Esophagus squamous epithelium (tissue), 5 donors: ENCODE results near the gene WDR18. TPM values are rescaled to one million over a fixed set of nuclear protein-coding genes. Genes with fewer than 3 reads are reported as not detected.

Experiments
- DNase-seq: peaks from one replicate; lab custom pipeline; 2025; lab: John Stamatoyannopoulos, UW
- H3K27ac ChIP-seq, 4 donors: fragments of 200-600 bp; sonication (generic); one replicate each; pipeline ENCODE4 v1.5.1; 2016 to 2019; ENCODE audit warnings: mild to moderate bottlenecking in 1 of 4
- H3K27me3 ChIP-seq, 4 donors: fragments of 200-600 bp; sonication (generic); 1 replicate in 3 of 4; 2 replicates in 1 of 4; pipeline versions ENCODE4 v1.5.1 to v1.6.0; 2017 to 2021; ENCODE audit warnings: antibody characterized with exemption in 1 of 4
- H3K36me3 ChIP-seq, 3 donors: fragments of 200-600 bp; sonication (generic); one replicate each; pipeline ENCODE4 v1.5.1; 2016 to 2019
- H3K4me1 ChIP-seq, 3 donors: fragments of 200-600 bp; sonication (generic); one replicate each; pipeline ENCODE4 v1.5.1; 2017 to 2019
- H3K4me3 ChIP-seq, 4 donors: fragments of 200-600 bp; sonication (generic); 1 replicate in 3 of 4; 2 replicates in 1 of 4; pipeline ENCODE4 v1.5.1; 2016 to 2019; ENCODE audit warnings: mild to moderate bottlenecking in 2 of 4, moderate library complexity in 1 of 4
- H3K9me3 ChIP-seq, 3 donors: fragments of 200-600 bp; sonication (generic); one replicate each; pipeline ENCODE4 v1.5.1; 2016 to 2019
- POLR2A ChIP-seq, 4 donors: fragments of 450-650 bp; IDR thresholded peaks; one replicate each; pipeline ENCODE4 v1.6.1; 2017; ENCODE audit warnings: antibody characterized with exemption in 4 of 4, mild to moderate bottlenecking in 4 of 4, moderate library complexity in 3 of 4
- WGBS, 2 donors: methylation state at CpG; one replicate each; pipeline ENCODE4 v1.1.5; 2018; 5-methylcytosine and 5-hydroxymethylcytosine counted together
- intact Hi-C: fragments of 100-400 bp; cut with DNase I; formaldehyde crosslinking; loops from one replicate; pipeline ENCODE4 v1.15.0; 2022
- total RNA-seq, 4 donors: library from RNA; depleted of rRNA; stranded (reverse); fragments of >200 nt; gene quantifications; one replicate each; pipeline ENCODE4 v1.1.0, GENCODE V29; 2016
- TF ChIP-seq, protein P1 (sequence below), 6 experiments: fragments of 450-650 bp in 4 of 6; fragments of 200-600 bp in 2 of 6; sonication (generic) in 2 of 6; IDR thresholded peaks; one replicate each; pipeline ENCODE4 v1.5.1; 2016 to 2019; ENCODE audit warnings: antibody characterized with exemption in 6 of 6, mild to moderate bottlenecking in 4 of 6, moderate library complexity in 4 of 6
- donor health status: DM: yes; HTN: yes; CAD: no.

WDR18 gene
- total RNA-seq, 4 donors from 2014 or later, result 28.2 to 70.1 (median 53.0) TPM

DNA sequence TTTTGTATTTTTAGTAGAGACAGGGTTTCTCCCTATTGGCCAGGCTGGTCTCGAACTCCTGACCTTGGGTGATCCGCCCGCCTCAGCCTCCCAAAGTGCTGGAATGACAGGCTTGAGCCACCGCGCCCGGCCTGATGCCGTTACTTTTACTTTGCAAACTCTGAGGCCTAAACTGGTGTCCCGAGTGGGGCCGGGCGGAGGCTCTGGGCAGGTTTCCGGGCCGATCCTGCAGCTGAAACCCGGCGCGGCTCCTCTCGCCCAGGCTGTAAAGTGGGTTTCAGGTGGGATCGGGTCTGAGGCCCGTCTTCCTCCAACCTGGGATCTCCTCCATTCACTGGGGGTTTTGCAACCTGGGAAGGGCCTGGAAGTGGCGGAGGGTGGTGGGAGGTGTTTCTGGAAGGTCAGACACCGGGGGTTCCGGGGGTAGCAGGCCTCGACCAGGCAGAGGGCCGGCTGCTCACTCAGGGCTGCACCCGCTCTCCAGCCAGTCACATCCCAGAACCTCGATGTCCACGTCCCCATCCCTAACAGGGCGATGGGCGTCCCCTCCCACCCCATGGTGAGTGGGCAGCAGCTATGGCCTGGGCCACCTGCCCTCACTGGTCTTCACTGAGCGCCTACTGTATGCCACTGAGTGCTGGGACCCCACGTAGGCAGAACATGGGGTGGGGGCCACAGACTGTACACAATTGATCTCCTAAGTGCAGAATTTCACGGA is 21.3 kb upstream of the WDR18 start:
- Histone ChIP-seq H3K27me3 (no peaks in the 10 kb centered on the region), H3K9me3 (no peaks in the 10 kb centered on the region), H3K4me3 (no peak overlapping the region), H3K27ac (no peak overlapping the region), H3K4me1 (peaks cover 0 to 8% (median 0%) of the 10 kb centered on the region in 3 donors), H3K36me3 (peaks cover 4 to 49% (median 6%) of the 10 kb centered on the region in 3 donors)
- intact Hi-C loops, result no loop called here
- DNase-seq, result no peak
- WGBS, 2 donors, result 84 to 97% methylated on average over 7 to 8 of the region's 31 CpGs
- TF ChIP-seq, protein P1, sequence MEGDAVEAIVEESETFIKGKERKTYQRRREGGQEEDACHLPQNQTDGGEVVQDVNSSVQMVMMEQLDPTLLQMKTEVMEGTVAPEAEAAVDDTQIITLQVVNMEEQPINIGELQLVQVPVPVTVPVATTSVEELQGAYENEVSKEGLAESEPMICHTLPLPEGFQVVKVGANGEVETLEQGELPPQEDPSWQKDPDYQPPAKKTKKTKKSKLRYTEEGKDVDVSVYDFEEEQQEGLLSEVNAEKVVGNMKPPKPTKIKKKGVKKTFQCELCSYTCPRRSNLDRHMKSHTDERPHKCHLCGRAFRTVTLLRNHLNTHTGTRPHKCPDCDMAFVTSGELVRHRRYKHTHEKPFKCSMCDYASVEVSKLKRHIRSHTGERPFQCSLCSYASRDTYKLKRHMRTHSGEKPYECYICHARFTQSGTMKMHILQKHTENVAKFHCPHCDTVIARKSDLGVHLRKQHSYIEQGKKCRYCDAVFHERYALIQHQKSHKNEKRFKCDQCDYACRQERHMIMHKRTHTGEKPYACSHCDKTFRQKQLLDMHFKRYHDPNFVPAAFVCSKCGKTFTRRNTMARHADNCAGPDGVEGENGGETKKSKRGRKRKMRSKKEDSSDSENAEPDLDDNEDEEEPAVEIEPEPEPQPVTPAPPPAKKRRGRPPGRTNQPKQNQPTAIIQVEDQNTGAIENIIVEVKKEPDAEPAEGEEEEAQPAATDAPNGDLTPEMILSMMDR (IDR thresholded peaks at IDR 0.05), result no peak
- no peak for TF ChIP-seq POLR2A (IDR thresholded peaks at IDR 0.05)

DNA sequence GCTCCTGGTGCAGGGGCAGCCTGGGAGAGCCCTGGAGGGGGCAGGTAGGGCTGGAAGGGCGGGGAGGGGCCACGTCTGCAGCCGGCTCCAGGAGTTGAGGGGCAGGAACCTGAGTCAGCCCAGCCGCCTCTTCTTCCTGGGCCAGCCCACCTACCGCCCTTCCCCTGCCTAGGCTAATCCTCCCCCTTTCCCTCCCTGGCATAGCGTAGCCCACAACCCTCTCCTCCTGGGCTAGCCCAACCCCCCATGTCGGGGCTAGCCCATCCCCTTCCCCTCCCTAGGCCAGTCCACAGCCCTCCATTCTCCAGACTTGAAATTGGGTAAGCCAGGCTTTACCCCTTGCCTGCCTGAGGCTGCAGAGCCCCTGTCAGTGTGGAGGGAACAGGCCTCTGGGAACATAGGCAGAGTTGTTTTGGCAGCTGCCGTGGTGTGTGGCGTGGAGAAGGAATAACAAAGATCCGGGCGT is 20.6 kb upstream of the WDR18 start:
- no peaks in the 10 kb centered on the region for H3K27me3 ChIP-seq
- H3K9me3 ChIP-seq, result no peaks in the 10 kb centered on the region
- WGBS, 2 donors, result 84 to 90% methylated on average over 7 to 8 of the region's 11 CpGs
- peaks cover 0 to 8% (median 0%) of the 10 kb centered on the region in 3 donors for H3K4me1 ChIP-seq
- intact Hi-C loops, result no loop called here
- H3K27ac ChIP-seq, result no peak overlapping the region
- no peak for TF ChIP-seq POLR2A (IDR thresholded peaks at IDR 0.05)
- TF ChIP-seq, protein P1 (IDR thresholded peaks at IDR 0.05), result no peak
- H3K4me3 ChIP-seq, result no peak overlapping the region
- no peak for DNase-seq
- H3K36me3 ChIP-seq, result peaks cover 4 to 54% (median 6%) of the 10 kb centered on the region in 3 donors

DNA sequence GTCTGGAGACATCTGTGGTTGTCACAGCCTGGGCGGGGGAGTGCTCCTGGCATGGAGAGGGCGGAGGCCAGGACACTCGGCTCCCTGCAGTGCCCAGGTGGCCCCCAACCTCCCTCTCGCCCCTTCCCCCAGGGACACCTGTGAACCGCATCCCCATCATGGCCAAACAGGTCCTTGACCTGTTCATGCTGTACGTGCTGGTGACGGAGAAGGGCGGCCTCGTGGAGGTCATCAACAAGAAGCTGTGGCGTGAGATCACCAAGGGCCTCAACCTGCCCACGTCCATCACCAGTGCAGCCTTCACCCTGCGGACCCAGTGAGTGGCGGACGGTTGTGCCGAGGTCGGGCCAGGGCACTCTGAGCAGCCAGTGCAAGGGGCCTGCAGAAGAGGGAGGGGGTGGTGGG is 20.0 kb upstream of the WDR18 start:
- Histone ChIP-seq H3K4me1 (peaks cover 0 to 2% (median 0%) of the 10 kb centered on the region in 3 donors), H3K27ac (no peak overlapping the region), H3K36me3 (peaks cover 4 to 60% (median 6%) of the 10 kb centered on the region in 3 donors), H3K9me3 (no peaks in the 10 kb centered on the region), H3K4me3 (no peak overlapping the region), H3K27me3 (no peaks in the 10 kb centered on the region)
- intact Hi-C loops, result no loop called here
- 90 to 100% methylated on average over 8 to 11 of the region's 16 CpGs for WGBS, 2 donors
- DNase-seq, result no peak
- TF ChIP-seq, protein P1 (IDR thresholded peaks at IDR 0.05), result no peak
- no peak for TF ChIP-seq POLR2A (IDR thresholded peaks at IDR 0.05)

DNA sequence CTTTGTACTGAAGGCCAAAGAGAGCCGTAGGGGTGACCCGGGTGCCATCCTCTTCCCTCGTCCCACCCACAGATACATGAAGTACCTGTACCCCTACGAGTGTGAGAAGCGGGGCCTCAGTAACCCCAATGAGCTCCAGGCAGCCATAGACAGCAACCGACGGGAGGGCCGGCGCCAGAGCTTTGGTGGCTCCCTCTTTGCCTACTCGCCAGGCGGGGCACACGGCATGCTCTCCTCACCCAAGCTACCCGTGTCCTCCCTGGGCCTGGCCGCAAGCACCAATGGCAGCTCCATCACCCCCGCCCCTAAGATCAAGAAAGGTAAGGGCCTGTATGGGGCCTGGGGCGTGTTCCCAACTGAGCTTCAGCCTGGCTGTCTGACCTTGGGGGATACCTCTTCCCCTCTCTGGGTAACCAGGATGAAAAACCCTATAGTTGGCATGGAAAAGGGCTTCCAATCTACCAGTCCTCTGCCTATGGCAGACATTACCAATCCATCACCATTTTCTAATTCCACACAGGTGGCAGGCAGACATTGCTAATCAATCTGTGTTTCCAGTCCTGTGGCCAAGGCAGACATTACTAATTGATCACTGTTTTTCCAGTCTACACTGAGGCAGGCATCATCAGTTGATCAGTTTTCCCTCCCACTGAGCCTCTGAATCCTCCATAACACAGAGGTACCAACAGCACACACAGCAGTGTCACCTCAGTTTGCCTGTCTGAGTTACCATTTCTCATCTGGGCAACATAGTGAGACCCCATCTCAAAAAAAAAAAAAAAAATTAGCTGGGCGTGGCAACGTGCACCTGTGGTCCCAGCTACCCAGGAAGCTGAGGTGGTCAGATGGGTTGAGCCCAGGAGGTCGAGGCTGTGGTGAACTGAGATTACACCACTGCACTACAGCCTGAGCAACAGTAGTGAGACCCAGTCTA is 19.1 kb upstream of the WDR18 start:
- Histone ChIP-seq H3K9me3 (no peaks in the 10 kb centered on the region), H3K27me3 (no peaks in the 10 kb centered on the region), H3K4me1 (no peaks in the 10 kb centered on the region), H3K36me3 (peaks cover 4 to 69% (median 6%) of the 10 kb centered on the region in 3 donors), H3K4me3 (no peak overlapping the region), H3K27ac (no peak overlapping the region)
- no peak for TF ChIP-seq POLR2A (IDR thresholded peaks at IDR 0.05)
- TF ChIP-seq, protein P1 (IDR thresholded peaks at IDR 0.05), result no peak
- intact Hi-C loops, result no loop called here
- WGBS, 2 donors, result 87 to 97% methylated on average over 6 to 19 of the region's 19 CpGs
- DNase-seq, result no peak
